ENCODE results near the gene DSG2.

The DSG2 gene

GRCh38 chr18:31555971-31556747, 58.2 kb downstream of the DSG2 start:
- DNase-seq (ENCODE audit: low read depth in 2 of 2): peak; percentile 1 to 14

- DNase-seq (ENCODE audit: low read depth in 2 of 2): no peak
Measured at GRCh38 chr18:31557446-31557845, 59.5 kb downstream of the DSG2 start.

GRCh38 chr18:31558567-31558966, 60.6 kb downstream of the DSG2 start:
- no peak for DNase-seq (ENCODE audit: low read depth in 2 of 2)

DNA sequence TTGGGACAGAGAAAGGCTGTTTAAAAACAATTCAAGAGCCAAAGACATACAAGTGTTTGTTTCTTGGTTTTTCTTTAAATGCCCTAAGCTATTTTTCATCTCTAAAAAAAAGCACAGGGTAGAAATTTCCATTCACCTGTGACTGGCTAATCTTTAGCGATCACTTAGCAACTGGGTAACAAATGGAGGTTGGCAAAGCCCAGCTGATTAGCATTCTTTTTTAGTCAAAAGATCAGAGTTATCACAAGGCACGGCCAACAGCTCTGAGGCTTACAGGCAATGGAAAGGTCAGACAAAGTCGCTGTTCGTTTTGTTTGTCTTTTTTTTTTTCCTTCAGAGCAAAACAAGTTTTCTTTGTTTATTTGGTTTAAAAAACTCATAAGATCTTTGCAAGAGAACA, 64.7 kb downstream of the DSG2 start:
- DNase-seq (ENCODE audit: low read depth in 2 of 2): no peak

GRCh38 chr18:31563778-31564177, 65.8 kb downstream of the DSG2 start:
- no peak for DNase-seq (ENCODE audit: low read depth in 2 of 2)

- DNase-seq (ENCODE audit: low read depth in 2 of 2): no peak
Measured at GRCh38 chr18:31565345-31565744, 67.4 kb downstream of the DSG2 start.

DNA sequence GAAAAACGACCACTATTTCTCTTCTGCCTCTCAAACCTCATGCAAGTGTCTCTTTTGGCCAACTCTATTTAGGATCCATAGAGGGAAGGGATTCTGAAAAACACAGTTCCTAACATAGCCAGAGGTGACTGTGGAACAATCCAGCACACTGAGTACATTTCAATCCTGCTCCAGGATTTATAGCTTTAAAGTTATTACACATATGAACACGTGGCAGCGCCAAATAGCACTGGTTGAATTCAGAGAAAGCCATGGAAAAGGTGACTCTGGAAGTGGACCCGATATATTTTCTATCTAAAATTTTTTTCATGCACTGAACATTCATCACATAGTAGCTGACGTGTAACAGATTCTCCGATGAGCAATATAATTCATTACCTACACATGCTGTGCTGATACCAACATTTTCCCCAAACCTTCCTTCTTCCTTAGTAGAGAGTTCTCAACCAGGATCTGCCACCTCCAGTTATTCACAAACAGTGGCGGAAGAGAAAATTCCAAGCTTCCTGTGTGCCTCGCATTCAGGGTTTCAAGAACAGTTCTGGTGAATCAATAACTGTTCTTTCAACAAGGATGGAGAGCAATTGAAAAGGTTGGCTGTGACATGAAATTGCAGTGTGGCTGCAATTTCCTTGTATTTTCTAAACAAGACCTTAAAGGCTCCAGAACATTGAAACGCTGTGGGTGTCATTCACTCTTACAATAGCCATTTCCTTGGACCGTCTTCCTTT, 68.0 kb downstream of the DSG2 start:
- DNase-seq (ENCODE audit: low read depth in 2 of 2): no peak

DNA sequence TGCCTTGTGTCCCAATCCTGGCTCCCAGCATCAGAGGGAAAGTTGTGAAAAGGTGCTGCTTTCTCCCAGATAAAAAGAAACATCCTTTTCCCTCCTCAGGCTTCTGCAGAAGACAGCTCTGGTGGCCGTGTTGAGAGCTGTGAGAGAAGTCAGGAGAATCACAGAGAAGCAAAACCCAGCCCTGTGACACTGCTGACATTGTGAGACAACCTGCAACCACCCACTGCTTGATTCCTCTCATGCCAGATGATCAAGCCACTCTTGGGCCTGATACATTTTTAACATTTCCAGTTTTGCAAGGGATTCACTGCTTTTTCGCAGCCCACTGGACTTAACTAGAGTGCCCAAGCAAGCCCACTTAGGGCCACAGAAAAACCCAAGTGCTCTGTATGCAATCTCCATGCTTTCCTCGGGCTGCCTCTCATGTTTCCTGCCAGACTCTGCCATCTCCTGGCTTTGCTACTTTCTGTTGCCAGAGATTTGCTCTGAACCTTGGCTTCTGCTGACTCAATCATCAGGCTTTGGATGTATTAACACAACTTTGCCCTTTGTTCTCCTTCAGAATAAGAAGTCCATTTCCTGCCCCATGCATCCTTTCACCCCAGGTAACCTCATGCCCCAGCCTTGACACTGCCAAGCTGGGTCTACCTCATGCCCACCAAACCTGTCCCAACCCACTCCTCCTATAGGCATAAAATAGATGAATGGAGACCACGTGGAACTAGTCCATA, 68.8 kb downstream of the DSG2 start:
- DNase-seq (ENCODE audit: low read depth in 2 of 2): no peak

DNA sequence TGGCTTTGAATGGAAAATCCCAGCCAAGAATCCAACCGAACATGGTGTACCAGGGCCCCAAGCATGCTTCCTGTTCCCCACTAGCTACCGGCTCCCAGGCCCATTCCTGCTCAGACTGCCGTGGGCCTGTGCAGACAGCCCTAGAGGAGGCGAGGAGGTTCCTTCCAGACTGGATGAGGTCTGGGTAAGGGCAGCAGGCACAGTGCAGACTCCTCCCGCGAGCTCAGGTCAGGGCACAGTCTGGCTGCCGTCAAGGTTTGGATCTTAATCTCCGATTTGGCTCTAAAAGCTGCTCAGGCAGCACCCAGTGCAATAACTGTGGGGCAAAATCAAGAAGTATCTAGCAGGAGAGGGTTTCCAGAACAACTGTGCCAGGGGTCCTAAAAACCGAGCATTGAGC, 74.4 kb downstream of the DSG2 start:
- DNase-seq (ENCODE audit: low read depth in 2 of 2): no peak

DNA sequence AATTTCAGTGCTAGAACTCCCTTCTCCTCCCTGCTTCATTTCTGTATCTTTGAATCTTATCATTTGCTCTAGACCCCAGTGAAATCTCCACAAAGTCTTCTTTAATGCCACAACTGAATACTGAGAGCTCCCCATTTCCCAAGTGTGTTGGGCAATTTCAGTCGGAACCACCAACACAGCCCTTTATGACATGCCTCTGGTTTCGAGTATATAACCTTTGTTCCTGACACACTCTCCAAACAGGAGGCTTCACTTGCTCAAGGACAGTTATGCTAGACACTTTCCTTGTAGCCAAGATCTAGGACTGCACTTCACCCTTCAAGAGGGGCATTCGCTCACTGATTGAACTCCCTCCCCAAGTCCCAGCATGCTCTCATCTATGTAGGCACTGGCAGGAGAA, 75.1 kb downstream of the DSG2 start:
- no peak for DNase-seq (ENCODE audit: low read depth in 2 of 2)

DNA sequence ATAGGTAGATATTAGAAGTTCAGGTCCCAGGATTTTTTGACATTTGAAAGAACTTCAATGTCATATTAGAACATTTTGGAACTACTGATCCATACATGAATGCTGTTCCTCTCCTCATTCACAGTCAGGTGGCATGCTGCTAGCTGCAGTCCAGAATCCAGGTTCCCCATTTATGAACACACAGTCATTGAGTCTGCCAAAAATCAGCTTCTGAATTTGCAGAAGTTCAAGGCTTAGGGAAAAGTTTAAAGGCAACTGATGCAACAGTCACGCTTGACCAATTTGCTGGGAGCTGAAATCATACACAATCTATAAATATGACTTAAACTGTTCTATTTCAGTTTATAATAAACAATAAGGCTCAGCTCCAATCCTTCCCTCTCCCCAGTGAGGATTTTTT, 76.4 kb downstream of the DSG2 start:
- DNase-seq (ENCODE audit: low read depth in 2 of 2): no peak

DNA sequence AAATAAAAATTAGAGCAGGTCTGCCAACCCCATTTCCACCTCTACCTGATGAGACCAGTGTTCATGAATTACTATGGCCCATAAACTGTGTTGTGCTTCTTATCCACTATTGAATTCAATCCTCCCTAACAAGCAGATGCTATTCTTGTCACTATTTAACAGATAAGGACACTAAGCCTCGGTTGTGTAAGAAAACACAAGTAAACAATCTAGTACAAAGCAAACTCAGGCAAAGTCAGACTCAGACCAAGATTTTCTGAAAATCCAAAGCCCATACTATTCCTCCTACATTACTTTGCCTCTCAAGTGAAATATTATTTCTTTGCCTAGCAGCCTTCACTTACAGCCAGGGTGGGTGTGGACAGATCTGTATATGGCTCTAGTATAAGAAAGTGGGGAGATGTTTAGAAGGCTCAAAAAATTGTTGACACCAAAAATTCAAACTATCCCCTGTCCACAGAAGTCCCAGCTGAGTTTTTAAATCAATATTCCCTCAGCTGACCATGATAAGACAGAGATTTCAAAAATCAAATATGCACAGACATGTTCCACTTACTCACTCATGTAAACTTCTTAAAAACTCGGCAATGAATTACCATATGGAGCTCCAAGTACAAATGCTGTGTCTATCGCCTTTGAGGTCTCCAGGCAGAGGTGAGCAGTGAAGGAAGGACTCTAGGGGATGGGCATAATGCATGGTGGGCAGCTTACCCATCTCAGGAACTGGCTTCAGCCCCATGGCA, 77.7 kb downstream of the DSG2 start:
- DNase-seq (ENCODE audit: low read depth in 2 of 2): no peak

- DNase-seq (ENCODE audit: low read depth in 2 of 2): no peak
Measured at GRCh38 chr18:31576670-31577069, 78.7 kb downstream of the DSG2 start.

- no peak for DNase-seq (ENCODE audit: low read depth in 2 of 2)
Measured at GRCh38 chr18:31577195-31577594, 79.2 kb downstream of the DSG2 start.

DNA sequence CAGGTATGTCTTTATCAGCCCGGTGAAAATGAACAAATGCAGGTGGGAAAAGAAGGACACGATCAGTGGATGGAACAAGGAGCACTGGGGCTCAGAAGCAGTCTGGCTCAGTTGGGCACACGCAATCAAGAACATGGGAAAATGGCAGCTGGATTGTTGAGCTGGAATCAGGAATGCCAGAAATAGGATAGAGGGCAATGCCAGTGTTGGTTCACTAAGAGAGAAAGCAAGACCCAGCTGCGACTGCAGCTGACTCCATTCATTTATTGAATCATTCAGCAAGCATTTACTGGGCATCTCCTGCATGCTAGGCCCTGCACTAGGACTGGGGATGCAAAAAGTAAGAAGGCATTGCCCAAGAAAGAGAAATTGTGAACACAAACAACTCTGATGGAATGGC, 80.1 kb downstream of the DSG2 start:
- DNase-seq (ENCODE audit: low read depth in 2 of 2): no peak

- DNase-seq (ENCODE audit: low read depth in 2 of 2): no peak
Measured at GRCh38 chr18:31579375-31579774, 81.4 kb downstream of the DSG2 start.

- DNase-seq (ENCODE audit: low read depth in 2 of 2): no peak
Measured at GRCh38 chr18:31581498-31582197, 83.7 kb downstream of the DSG2 start.

DNA sequence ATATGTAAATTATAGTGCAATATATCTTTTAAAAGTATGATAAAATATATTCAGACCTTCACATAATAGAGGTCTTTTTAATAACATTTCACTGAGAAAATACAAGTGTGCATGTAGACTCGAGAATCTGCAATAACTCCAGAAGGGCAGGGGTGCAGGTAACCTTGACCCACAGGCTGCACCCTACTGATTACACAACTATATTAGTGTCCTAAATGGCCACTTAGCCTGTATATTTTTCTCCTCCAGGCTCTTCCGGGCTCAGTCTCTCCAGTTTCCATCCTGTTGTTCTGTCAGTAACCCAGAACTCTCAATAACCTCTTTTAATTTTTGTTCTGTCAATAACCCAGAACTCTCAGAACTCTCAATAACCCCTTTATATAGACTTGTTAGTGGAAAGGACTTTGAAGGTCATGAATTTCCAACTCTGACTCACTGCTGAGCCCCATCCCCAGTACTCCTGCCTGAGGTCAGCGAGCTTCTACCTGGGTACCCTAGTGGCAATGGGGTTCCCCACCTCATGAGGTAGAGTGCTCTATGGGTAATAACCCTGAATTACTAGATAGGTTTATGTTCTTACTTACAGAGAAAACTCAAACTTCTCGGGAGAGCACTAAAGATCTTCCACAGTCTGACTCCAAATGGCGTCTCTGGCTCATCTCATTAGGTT, 85.3 kb downstream of the DSG2 start:
- no peak for DNase-seq (ENCODE audit: low read depth in 2 of 2)

DNA sequence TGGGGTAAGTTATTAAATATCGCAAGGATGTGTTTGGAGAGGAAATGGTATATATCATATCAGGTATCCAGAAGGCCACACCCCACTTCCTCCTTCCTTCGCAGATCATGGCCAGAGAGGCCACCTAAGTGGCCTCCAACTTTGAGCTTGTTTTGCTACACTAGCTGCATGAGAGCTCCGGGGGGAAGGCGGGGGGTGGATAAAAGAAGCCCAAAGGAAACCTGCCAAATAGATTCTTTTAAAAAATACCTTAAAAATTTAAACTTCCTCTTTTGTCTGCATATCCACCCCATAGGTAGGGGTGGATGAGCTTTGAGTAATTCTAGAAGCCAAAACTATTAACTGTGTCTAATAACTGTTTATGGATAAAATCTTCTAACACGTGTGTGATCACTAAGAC, 88.0 kb downstream of the DSG2 start:
- no peak for DNase-seq (ENCODE audit: low read depth in 2 of 2)

- DNase-seq (ENCODE audit: low read depth in 2 of 2): no peak
Measured at GRCh38 chr18:31586616-31587015, 88.6 kb downstream of the DSG2 start.

- no peak for DNase-seq (ENCODE audit: low read depth in 2 of 2)
Measured at GRCh38 chr18:31587529-31587928, 89.6 kb downstream of the DSG2 start.

Data from stimulated activated CD4-positive, alpha-beta T cell treated with anti-CD3 and anti-CD28 coated beads, Interleukin-15, amount 100 ng/mL, for 48 hours (primary cell).